ENCODE measurements around the gene PRKD2. TPM values are rescaled to one million over a fixed set of nuclear protein-coding genes. Genes with fewer than 3 reads are reported as not detected.

PRKD2 gene
- total and polyA plus RNA-seq, 8 donors: 7.0 to 50.6 (median 26.3) TPM

DNA sequence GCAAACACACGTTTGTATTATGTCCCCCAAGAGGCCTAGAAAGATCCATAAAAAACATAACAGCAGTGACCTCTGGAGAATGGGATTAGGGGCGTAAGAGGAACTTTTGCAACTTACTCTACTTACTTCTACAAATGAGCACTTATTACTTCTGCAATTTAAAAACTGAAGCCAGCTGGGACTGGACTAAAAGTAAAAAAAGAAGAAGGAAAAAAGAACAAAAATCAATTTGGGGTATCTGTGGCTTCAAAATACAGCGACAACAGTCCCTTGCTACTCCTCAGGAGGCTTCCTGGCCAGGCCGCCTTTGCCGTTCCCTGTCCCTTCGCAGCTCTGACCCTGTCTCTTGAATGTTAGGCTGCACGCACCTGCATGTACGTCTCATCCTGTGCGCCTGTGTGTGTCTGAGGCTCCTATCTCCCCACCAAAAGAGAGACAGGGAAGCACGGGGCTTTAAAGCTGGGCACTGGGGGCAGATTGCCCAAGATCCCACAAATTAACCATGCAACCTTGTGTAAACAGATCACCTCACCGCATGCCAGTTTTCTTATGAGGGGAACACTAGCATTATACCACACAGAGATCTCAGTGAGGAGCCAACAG is 16.9 kb upstream of the PRKD2 start:
- Histone ChIP-seq H3K36me3 (peaks cover 66 to 100% (median 99%) of the 10 kb centered on the region in 4 donors), H3K4me1 (peaks cover 11 to 85% (median 37%) of the 10 kb centered on the region in 4 donors), H3K9me3 (no peaks in the 10 kb centered on the region), H3K27ac (peak overlapping the region in 2 of 5 donors; percentile 49 to 59), H3K4me3 (no peak overlapping the region), H3K27me3 (no peaks in the 10 kb centered on the region)
- no peak for DNase-seq
- intact Hi-C loops (cut with DNase I; ENCODE audit: low total_unique reads): no loop called here
- TF ChIP-seq POLR2AphosphoS5 (IDR thresholded peaks at IDR 0.05) (no peak), EP300 (IDR thresholded peaks at IDR 0.05) (no peak), POLR2A (IDR thresholded peaks at IDR 0.05) (no peak)
- TF ChIP-seq, protein P1, sequence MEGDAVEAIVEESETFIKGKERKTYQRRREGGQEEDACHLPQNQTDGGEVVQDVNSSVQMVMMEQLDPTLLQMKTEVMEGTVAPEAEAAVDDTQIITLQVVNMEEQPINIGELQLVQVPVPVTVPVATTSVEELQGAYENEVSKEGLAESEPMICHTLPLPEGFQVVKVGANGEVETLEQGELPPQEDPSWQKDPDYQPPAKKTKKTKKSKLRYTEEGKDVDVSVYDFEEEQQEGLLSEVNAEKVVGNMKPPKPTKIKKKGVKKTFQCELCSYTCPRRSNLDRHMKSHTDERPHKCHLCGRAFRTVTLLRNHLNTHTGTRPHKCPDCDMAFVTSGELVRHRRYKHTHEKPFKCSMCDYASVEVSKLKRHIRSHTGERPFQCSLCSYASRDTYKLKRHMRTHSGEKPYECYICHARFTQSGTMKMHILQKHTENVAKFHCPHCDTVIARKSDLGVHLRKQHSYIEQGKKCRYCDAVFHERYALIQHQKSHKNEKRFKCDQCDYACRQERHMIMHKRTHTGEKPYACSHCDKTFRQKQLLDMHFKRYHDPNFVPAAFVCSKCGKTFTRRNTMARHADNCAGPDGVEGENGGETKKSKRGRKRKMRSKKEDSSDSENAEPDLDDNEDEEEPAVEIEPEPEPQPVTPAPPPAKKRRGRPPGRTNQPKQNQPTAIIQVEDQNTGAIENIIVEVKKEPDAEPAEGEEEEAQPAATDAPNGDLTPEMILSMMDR (IDR thresholded peaks at IDR 0.05): no peak
- 71 to 85% (median 84%) methylated on average over 11 of the region's 11 CpGs for WGBS, 5 donors

DNA sequence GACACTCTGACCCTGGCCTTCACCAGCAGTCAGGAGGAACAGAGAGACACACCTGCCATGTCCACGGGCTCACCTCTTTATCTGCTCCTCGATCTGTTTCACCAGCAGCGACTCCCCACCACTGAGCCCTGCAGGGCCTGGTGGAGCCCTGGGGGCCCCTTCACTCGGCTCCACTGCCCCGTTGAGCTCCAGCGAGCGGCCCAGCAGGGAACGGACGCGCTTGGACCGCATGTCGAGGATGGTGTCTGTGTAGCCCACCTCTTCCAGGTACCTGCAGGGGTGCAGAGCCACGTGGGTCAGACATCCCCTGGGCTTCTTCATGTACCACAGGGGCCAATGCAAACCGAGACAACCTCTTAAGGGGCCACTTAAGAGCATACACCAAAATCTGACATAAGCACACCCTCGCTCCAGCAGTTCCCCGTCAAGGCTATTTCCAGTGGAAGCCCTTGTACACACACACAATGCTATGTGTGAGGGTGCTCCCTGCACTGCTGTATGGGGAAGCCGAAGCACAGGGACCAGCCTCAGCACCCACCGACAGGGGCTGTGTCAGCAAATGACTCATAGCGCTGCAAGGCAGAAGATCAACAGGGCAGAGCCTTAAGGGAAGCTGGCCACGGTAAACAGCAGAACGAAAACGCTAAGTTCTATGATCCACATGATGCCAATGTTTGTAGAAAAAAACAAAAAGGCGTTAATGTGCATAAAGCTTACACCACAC is 16.2 kb upstream of the PRKD2 start:
- Histone ChIP-seq H3K36me3 (peaks cover 71 to 100% (median 99%) of the 10 kb centered on the region in 4 donors), H3K4me1 (peaks cover 11 to 89% (median 36%) of the 10 kb centered on the region in 4 donors), H3K27me3 (no peaks in the 10 kb centered on the region), H3K27ac (peak overlapping the region in 2 of 5 donors; percentile 49 to 59), H3K9me3 (no peaks in the 10 kb centered on the region), H3K4me3 (no peak overlapping the region)
- no peak for DNase-seq
- intact Hi-C loops (cut with DNase I; ENCODE audit: low total_unique reads): no loop called here
- TF ChIP-seq EP300 (IDR thresholded peaks at IDR 0.05) (no peak), POLR2A (IDR thresholded peaks at IDR 0.05) (no peak), POLR2AphosphoS5 (IDR thresholded peaks at IDR 0.05) (no peak)
- TF ChIP-seq, protein P1 (IDR thresholded peaks at IDR 0.05): no peak
- 74 to 85% (median 81%) methylated on average over 10 to 23 of the region's 23 CpGs for WGBS, 5 donors

DNA sequence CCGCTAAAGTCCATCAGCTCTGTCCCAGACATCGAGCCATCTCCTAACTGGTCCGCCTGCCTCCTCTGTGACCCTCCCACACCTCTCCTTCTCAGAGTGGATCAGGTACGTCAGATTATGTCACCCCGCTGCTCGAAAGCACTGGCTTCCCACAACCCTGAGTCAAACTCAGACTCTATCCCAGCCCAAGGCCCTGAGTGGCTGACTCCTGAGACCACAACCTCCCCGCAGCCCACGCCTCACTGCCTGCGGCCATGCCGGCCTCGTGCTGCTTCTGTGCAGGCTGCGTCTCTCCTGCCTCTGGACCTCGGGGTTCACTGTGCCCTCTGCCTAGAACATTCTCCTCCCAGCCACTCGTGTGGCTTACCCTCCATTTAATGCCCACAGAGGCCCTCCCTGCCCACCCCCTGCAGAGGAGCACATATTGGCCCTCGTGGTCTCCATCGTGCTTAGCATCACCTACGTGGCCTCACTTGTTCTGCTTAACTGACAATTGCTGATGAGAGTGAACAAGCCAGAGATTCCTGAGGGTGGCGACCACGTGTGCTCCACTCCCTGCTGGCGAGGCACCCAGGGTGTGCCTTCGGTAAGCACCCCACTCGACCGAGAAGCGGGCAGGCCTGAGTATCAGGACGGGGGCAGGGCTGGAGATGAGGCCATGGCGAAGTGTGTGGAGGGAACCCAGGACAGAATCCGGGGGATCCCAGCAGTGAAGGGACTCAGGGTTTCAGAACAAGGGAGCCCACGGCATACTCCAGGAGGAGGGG is 15.4 kb upstream of the PRKD2 start:
- no peak for DNase-seq
- TF ChIP-seq POLR2AphosphoS5 (IDR thresholded peaks at IDR 0.05): no peak
- no peak for TF ChIP-seq EP300 (IDR thresholded peaks at IDR 0.05)
- TF ChIP-seq, protein P1 (IDR thresholded peaks at IDR 0.05): no peak
- no peak for TF ChIP-seq POLR2A (IDR thresholded peaks at IDR 0.05)
- H3K27ac ChIP-seq: peak overlapping the region in 2 of 5 donors; percentile 49 to 59
- no peak overlapping the region for H3K4me3 ChIP-seq
- 82 to 93% (median 83%) methylated on average over 26 to 28 of the region's 28 CpGs for WGBS, 5 donors
- peaks cover 73 to 100% (median 99%) of the 10 kb centered on the region in 4 donors for H3K36me3 ChIP-seq
- intact Hi-C loops (cut with DNase I; ENCODE audit: low total_unique reads): no loop called here
- H3K9me3 ChIP-seq: no peaks in the 10 kb centered on the region
- H3K4me1 ChIP-seq: peaks cover 9 to 83% (median 31%) of the 10 kb centered on the region in 4 donors
- H3K27me3 ChIP-seq: no peaks in the 10 kb centered on the region

DNA sequence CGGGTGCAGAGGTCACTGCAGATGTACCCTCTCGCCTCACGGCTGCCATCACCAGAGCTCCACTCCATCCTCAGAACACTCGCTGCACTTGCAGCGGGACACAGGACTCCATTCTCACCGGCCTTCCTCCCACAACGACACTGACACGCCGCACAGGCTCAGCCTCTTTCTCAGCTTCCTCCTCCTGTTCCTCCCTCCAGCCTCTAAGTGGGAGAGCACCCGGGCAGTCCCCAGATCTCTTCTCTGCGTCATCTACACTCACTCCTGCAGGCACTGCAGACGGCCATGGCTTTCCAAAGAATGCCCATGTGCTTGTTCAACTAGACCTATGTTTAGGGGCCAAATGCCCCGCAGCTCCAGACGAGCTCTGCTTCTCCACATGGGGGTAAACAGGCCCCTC is 14.7 kb upstream of the PRKD2 start:
- WGBS, 5 donors: 50 to 84% (median 74%) methylated on average over 12 to 14 of the region's 14 CpGs
- Histone ChIP-seq H3K4me3 (no peak overlapping the region), H3K36me3 (peaks cover 81 to 100% (median 99%) of the 10 kb centered on the region in 4 donors), H3K4me1 (peaks cover 2 to 75% (median 25%) of the 10 kb centered on the region in 4 donors), H3K9me3 (no peaks in the 10 kb centered on the region), H3K27ac (peak overlapping the region in 1 of 5 donors; percentile 51), H3K27me3 (no peaks in the 10 kb centered on the region)
- intact Hi-C loops (cut with DNase I; ENCODE audit: low total_unique reads): no loop called here
- TF ChIP-seq EP300 (IDR thresholded peaks at IDR 0.05) (no peak), POLR2AphosphoS5 (IDR thresholded peaks at IDR 0.05) (no peak), POLR2A (IDR thresholded peaks at IDR 0.05) (no peak)
- TF ChIP-seq, protein P1 (IDR thresholded peaks at IDR 0.05): no peak
- DNase-seq: no peak
